GM23338 (cell line): ENCODE data around the gene CTBP2. TPM values are rescaled to one million over a fixed set of nuclear protein-coding genes. Genes with fewer than 3 reads are reported as not detected.

Experiments
- ATAC-seq: fragments of 200-7000 bp; cut with Tn5 transposase; 3 replicates; pipeline ENCODE4 v1.9.1; 2020
- DNase-seq: peaks from one replicate; pipeline ENCODE4 v3.0.0-alpha.2; 2015; ENCODE audit warnings: low spot score
- H2AFZ ChIP-seq: fragments of 200-600 bp; sonication (generic); 2 replicates; pipeline ENCODE4 v1.8.0; 2016; ENCODE audit warnings: antibody characterized with exemption, mild to moderate bottlenecking, moderate library complexity
- H3F3A ChIP-seq: fragments of 200-600 bp; sonication (generic); replicated peaks from 2 replicates; pipeline ENCODE4 v1.8.0; 2017; ENCODE audit warnings: antibody characterized with exemption, mixed run types, low read depth
- H3K27ac ChIP-seq: fragments of 200-600 bp; sonication (generic); 2 replicates; pipeline ENCODE4 v1.6.1; 2016; ENCODE audit warnings: low read depth
- H3K27me3 ChIP-seq: fragments of 200-600 bp; sonication (generic); 2 replicates; pipeline ENCODE4 v1.8.0; 2016; ENCODE audit warnings: mild to moderate bottlenecking, mixed run types, moderate library complexity; ENCODE audit not compliant: insufficient read depth
- H3K36me3 ChIP-seq: fragments of 200-600 bp; sonication (generic); 2 replicates; pipeline ENCODE4 v1.8.0; 2016; ENCODE audit warnings: mild to moderate bottlenecking; ENCODE audit not compliant: insufficient read depth
- H3K4me1 ChIP-seq: fragments of 200-600 bp; sonication (generic); 2 replicates; pipeline ENCODE4 v1.8.0; 2016; ENCODE audit warnings: mild to moderate bottlenecking, moderate library complexity; ENCODE audit not compliant: insufficient read depth
- H3K4me2 ChIP-seq: fragments of 200-600 bp; sonication (generic); 2 replicates; pipeline ENCODE4 v1.7.1; 2017; ENCODE audit warnings: mixed run types
- H3K4me3 ChIP-seq: fragments of 200-600 bp; sonication (generic); 2 replicates; pipeline ENCODE4 v1.6.1; 2016; ENCODE audit warnings: mixed run types
- H3K79me2 ChIP-seq: fragments of 200-600 bp; sonication (generic); replicated peaks from 2 replicates; pipeline ENCODE4 v1.8.0; 2017; ENCODE audit warnings: mild to moderate bottlenecking; ENCODE audit not compliant: insufficient read depth
- H3K9me2 ChIP-seq: fragments of 200-600 bp; sonication (generic); 2 replicates; pipeline ENCODE4 v1.8.0; 2017; ENCODE audit not compliant: insufficient read depth
- H4K20me1 ChIP-seq: fragments of 200-600 bp; sonication (generic); replicated peaks from 2 replicates; pipeline ENCODE4 v1.8.0; 2017; ENCODE audit warnings: mild to moderate bottlenecking; ENCODE audit not compliant: insufficient read depth
- H3K27ac Mint-ChIP-seq: 2 replicates; pipeline ENCODE4 v1.8.0; 2020; ENCODE audit warnings: inconsistent platforms, mild to moderate bottlenecking, moderate library complexity, mixed read lengths
- H3K27me3 Mint-ChIP-seq: 3 replicates; pipeline ENCODE4 v1.8.0; 2022; ENCODE audit warnings: low read depth, mild to moderate bottlenecking, moderate library complexity, mixed read lengths, inconsistent platforms; ENCODE audit not compliant: insufficient read depth, poor library complexity
- H3K36me3 Mint-ChIP-seq: 3 replicates; pipeline ENCODE4 v1.8.0; 2021; ENCODE audit warnings: low read depth, mild to moderate bottlenecking, inconsistent platforms, moderate library complexity, mixed read lengths
- H3K4me1 Mint-ChIP-seq: 3 replicates; pipeline ENCODE4 v1.8.0; 2020; ENCODE audit warnings: mild to moderate bottlenecking, inconsistent platforms, mixed read lengths
- H3K4me3 Mint-ChIP-seq: 3 replicates; pipeline ENCODE4 v1.8.0; 2021; ENCODE audit warnings: moderate library complexity, mild to moderate bottlenecking, inconsistent platforms, mixed read lengths
- H3K9me3 Mint-ChIP-seq: 3 replicates; pipeline ENCODE4 v1.8.0; 2020; ENCODE audit warnings: moderate library complexity, mild to moderate bottlenecking, inconsistent platforms, mixed read lengths
- CREB1 ChIP-seq: fragments of 250-450 bp; sonication (Bioruptor Pico); IDR thresholded peaks from 2 replicates; pipeline ENCODE4 v1.5.0; 2020; ENCODE audit warnings: low read depth, mild to moderate bottlenecking, moderate library complexity
- CTCF ChIP-seq, 2 experiments: fragments of 200-600 bp in 1 of 2; sonication (generic) in 1 of 2; conservative IDR thresholded peaks; 2 replicates each; pipeline versions ENCODE4 v1.5.1 to v1.6.1; 2016 to 2017; ENCODE audit warnings: antibody characterized with exemption in 2 of 2, low read depth in 2 of 2, mild to moderate bottlenecking in 2 of 2, moderate library complexity in 1 of 2
- ETS1 ChIP-seq: IDR thresholded peaks from 2 replicates; pipeline ENCODE4 v1.6.1; 2016; ENCODE audit warnings: antibody characterized with exemption
- EZH2 ChIP-seq: fragments of 200-600 bp; sonication (generic); IDR thresholded peaks from one replicate; pipeline ENCODE4 v1.8.0; 2017; ENCODE audit warnings: antibody characterized with exemption, mild to moderate bottlenecking, low read depth; ENCODE audit not compliant: unreplicated experiment
- EZH2phosphoT487 ChIP-seq: fragments of 200-600 bp; sonication (generic); IDR thresholded peaks from one replicate; pipeline ENCODE4 v1.8.1; 2018; ENCODE audit warnings: antibody characterized with exemption; ENCODE audit not compliant: unreplicated experiment
- JUNB ChIP-seq: IDR thresholded peaks from one replicate; pipeline ENCODE4 v1.6.1; 2016; ENCODE audit warnings: antibody characterized with exemption; ENCODE audit not compliant: unreplicated experiment
- NANOG ChIP-seq: IDR thresholded peaks from 2 replicates; pipeline ENCODE4 v1.6.1; 2016; ENCODE audit warnings: antibody characterized with exemption, borderline replicate concordance
- POLR2AphosphoS5 ChIP-seq: IDR thresholded peaks from 2 replicates; pipeline ENCODE4 v1.6.1; 2016; ENCODE audit warnings: antibody characterized with exemption, low read depth
- REST ChIP-seq: IDR thresholded peaks from one replicate; pipeline ENCODE4 v1.6.1; 2018; ENCODE audit warnings: antibody characterized with exemption; ENCODE audit not compliant: unreplicated experiment
- STAT1 ChIP-seq: IDR thresholded peaks from one replicate; pipeline ENCODE4 v1.6.1; 2016; ENCODE audit warnings: antibody characterized with exemption; ENCODE audit not compliant: unreplicated experiment
- ZNF114 ChIP-seq: fragments of 250-450 bp; sonication (Bioruptor Pico); IDR thresholded peaks from 2 replicates; pipeline ENCODE4 v1.5.0; 2020; ENCODE audit warnings: mild to moderate bottlenecking, moderate library complexity
- ZNF331 ChIP-seq: fragments of 250-450 bp; sonication (Bioruptor Pico); IDR thresholded peaks from 2 replicates; pipeline ENCODE4 v1.5.0; 2020; ENCODE audit warnings: low read depth, mild to moderate bottlenecking, moderate library complexity
- ZNF462 ChIP-seq: fragments of 250-450 bp; sonication (Bioruptor Pico); IDR thresholded peaks from 2 replicates; pipeline ENCODE4 v1.5.0; 2020; ENCODE audit warnings: mild to moderate bottlenecking, moderate library complexity
- polyA plus RNA-seq: library from polyadenylated mRNA; unstranded; fragments of >200 nt; fragmentation: Nextera tagmentation; extraction: Ambion mirVana; gene quantifications from 2 replicates; pipeline ENCODE4 v1.2.1, GENCODE V29; 2016
- total RNA-seq: library from RNA; depleted of rRNA; stranded (reverse); fragments of >200 nt; shearing (Covaris generic); gene quantifications from 2 replicates; pipeline ENCODE4 v1.2.3, GENCODE V29; 2014

The CTBP2 gene
- total and polyA plus RNA-seq, 2 experiments from 2014 or later = 133 to 265 TPM

- no peak overlapping the region for H3K4me2 ChIP-seq
- H4K20me1 ChIP-seq = peaks cover 93% of the 10 kb centered on the region
- Mint-ChIP-seq H3K27me3 (peaks cover 8% of the 10 kb centered on the region), H3K9me3 (no peaks in the 10 kb centered on the region), H3K27ac (peak overlapping the region; percentile 78), H3K4me1 (peaks cover 63% of the 10 kb centered on the region), H3K4me3 (no peak overlapping the region), H3K36me3 (peaks cover 73% of the 10 kb centered on the region)
- no peak for ATAC-seq
- no peaks in the 10 kb centered on the region for H3K27me3 ChIP-seq
- H3K9me2 ChIP-seq = no peaks in the 10 kb centered on the region
- DNase-seq = no peak
- H3F3A ChIP-seq = no peaks in the 10 kb centered on the region
- H2AFZ ChIP-seq = no peak overlapping the region
- no peak overlapping the region for H3K4me3 ChIP-seq
- H3K79me2 ChIP-seq = peaks cover 100% of the 10 kb centered on the region
- TF ChIP-seq REST = no peak
- no peak for TF ChIP-seq CTCF (conservative IDR thresholded peaks at IDR 0.05; ENCODE audit: low read depth in 2 of 2)
- no peak for TF ChIP-seq POLR2AphosphoS5
- no peak for TF ChIP-seq EZH2phosphoT487
- TF ChIP-seq ZNF462 (CRISPR knock-in tag) = no peak
- no peak for TF ChIP-seq EZH2
- no peak for TF ChIP-seq ZNF331 (CRISPR knock-in tag)
- TF ChIP-seq CREB1 (CRISPR knock-in tag) = no peak
- TF ChIP-seq STAT1 = no peak
- TF ChIP-seq JUNB = no peak
- no peak for TF ChIP-seq NANOG
- no peak for TF ChIP-seq ZNF114
- no peak for TF ChIP-seq ETS1
- peaks cover 32% of the 10 kb centered on the region for H3K36me3 ChIP-seq
- H3K27ac ChIP-seq = no peak overlapping the region
- H3K4me1 ChIP-seq = peaks cover 35% of the 10 kb centered on the region
Measured at GRCh38 chr10:125113691-125114371, 46.5 kb downstream of the CTBP2 start.
